Measurements from ENCODE around the gene MED12L. TPM values are rescaled to one million over a fixed set of nuclear protein-coding genes. Genes with fewer than 3 reads are reported as not detected.
A peak's percentile ranks its signal among the peaks of the same experiment; 100 is the strongest.

Gene MED12L
- total RNA-seq, 4 donors from 2014 or later = 0.09 to 3.3 (median 0.13) TPM; not detected in 1

DNA sequence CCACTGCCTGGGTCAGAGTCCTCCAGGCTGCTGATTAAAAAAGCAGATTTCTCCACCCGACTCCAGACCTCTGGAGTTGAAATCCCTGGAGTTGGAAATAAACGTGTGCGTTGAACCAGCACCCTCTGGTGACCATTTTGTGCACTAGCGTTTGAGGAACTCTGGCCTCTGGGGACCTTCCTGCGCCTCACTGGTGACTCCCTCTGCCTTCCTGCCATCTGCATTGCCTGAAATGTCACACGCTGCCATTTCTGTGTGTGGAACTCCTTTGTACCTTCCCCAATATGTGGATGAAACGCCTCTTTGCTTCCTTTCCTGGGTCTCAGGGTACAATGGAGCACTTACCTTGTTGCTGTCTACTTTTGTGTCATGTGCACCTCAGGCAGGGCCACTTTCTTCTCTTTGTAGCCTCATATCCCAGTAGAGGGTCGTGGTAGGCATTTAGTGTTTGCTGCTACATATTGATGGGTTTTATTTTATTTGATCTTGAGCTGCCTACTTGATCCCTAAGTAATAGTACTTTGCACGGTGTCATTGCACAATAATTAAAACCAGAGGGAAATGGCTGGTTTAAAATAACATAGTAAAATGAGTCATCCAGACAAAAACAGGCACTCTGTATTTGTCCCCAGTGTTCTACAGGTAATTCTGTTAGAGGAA is 60.7 kb downstream of the MED12L start:
- no peaks in the 10 kb centered on the region for H3K36me3 ChIP-seq
- no peaks in the 10 kb centered on the region for H3K27me3 ChIP-seq
- DNase-seq = peak; percentile 47 to 85 (median 59)
- no peak for TF ChIP-seq POLR2A (IDR thresholded peaks at IDR 0.05)
- TF ChIP-seq, protein P1, sequence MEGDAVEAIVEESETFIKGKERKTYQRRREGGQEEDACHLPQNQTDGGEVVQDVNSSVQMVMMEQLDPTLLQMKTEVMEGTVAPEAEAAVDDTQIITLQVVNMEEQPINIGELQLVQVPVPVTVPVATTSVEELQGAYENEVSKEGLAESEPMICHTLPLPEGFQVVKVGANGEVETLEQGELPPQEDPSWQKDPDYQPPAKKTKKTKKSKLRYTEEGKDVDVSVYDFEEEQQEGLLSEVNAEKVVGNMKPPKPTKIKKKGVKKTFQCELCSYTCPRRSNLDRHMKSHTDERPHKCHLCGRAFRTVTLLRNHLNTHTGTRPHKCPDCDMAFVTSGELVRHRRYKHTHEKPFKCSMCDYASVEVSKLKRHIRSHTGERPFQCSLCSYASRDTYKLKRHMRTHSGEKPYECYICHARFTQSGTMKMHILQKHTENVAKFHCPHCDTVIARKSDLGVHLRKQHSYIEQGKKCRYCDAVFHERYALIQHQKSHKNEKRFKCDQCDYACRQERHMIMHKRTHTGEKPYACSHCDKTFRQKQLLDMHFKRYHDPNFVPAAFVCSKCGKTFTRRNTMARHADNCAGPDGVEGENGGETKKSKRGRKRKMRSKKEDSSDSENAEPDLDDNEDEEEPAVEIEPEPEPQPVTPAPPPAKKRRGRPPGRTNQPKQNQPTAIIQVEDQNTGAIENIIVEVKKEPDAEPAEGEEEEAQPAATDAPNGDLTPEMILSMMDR (IDR thresholded peaks at IDR 0.05) = peak in 5 of 6 experiments; percentile 70 to 83 (median 78)
- no peak overlapping the region for H3K4me3 ChIP-seq
- peaks cover 0 to 7% (median 5%) of the 10 kb centered on the region in 4 donors for H3K4me1 ChIP-seq
- H3K9me3 ChIP-seq = no peaks in the 10 kb centered on the region
- H3K27ac ChIP-seq = no peak overlapping the region

- Histone ChIP-seq H3K4me1 (peaks cover 0 to 7% (median 5%) of the 10 kb centered on the region in 4 donors), H3K4me3 (no peak overlapping the region), H3K9me3 (no peaks in the 10 kb centered on the region), H3K36me3 (no peaks in the 10 kb centered on the region), H3K27me3 (no peaks in the 10 kb centered on the region), H3K27ac (no peak overlapping the region)
- no peak for DNase-seq
- no peak for TF ChIP-seq POLR2A (IDR thresholded peaks at IDR 0.05)
- TF ChIP-seq, protein P1 (IDR thresholded peaks at IDR 0.05) = no peak
These were observed 61.2 kb downstream of the MED12L start for GRCh38 chr3:151146731-151147091.

DNA sequence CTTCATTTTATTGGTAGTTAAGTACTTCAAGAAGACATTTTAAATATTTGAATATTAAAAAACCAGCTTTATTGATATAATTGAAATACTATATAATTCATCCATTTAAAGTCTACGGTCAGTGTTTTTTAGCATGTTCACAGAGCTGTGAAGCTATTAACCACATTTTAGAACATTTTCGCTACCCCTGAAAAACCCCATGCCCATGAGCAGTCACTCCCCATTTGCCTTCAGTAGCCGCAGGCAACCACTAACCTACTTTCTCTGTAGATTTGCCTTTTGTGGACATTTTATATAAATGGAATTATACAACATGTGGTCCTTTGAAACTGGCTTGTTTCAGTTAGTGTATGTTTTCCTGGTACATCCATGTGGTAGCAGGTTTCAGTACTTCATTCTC is 61.8 kb downstream of the MED12L start:
- Histone ChIP-seq H3K4me3 (no peak overlapping the region), H3K27ac (no peak overlapping the region), H3K4me1 (peaks cover 0 to 7% (median 5%) of the 10 kb centered on the region in 4 donors), H3K27me3 (no peaks in the 10 kb centered on the region), H3K36me3 (no peaks in the 10 kb centered on the region), H3K9me3 (no peaks in the 10 kb centered on the region)
- TF ChIP-seq, protein P1 (IDR thresholded peaks at IDR 0.05) = no peak
- TF ChIP-seq POLR2A (IDR thresholded peaks at IDR 0.05) = no peak
- DNase-seq = no peak

DNA sequence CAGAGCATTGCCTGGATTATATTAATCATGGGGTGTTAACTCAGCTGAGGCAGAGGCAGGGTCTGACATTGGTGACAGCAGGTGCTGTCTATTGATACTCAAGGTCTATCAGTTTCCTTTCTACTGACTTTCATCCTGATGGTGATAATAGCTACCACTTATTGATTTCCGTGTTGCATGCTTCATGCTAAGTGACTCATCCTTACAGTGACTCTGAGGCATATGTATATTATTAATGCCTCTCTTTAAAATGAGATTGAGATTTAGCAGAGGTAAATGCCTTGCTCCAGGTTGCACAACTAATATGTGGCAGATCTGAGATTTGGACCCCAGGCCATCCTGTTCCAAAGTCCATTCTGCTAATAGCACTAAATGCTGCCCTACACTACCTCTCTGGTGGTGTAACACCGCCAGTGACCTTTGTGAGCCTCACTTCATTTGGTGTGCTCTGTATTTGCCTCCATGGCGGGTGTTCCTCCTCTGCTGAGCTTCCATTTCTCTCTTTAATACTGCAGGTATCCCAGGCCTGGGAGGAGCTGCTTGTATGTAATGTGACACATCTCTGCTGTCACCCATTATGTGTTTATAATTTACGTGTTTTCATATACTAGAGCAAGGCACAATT is 67.1 kb downstream of the MED12L start:
- no peak for TF ChIP-seq POLR2A (IDR thresholded peaks at IDR 0.05)
- TF ChIP-seq, protein P1 (IDR thresholded peaks at IDR 0.05) = no peak
- Histone ChIP-seq H3K27ac (no peak overlapping the region), H3K4me3 (no peak overlapping the region)

DNA sequence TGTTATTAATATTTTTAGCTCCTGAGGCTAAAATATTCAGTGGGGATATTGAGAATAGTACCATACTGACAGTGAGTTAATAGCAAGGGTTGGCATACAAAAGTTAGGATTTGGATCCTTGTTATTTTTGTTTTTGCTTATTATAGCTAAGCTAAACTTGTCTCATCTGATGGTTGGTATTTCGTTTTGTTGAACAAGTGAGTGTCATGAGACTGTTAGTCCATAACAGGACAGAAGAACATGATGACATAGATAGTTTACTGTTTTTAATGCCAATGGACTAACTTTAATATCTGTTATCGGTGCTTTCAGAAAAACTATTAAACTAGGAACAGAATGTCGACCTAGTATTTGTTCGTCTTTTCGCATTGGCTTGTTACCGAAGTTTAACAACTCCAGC is 69.1 kb downstream of the MED12L start:
- Histone ChIP-seq H3K27me3 (no peaks in the 10 kb centered on the region), H3K9me3 (no peaks in the 10 kb centered on the region), H3K27ac (no peak overlapping the region), H3K36me3 (no peaks in the 10 kb centered on the region), H3K4me3 (no peak overlapping the region), H3K4me1 (no peaks in the 10 kb centered on the region)
- no peak for TF ChIP-seq POLR2A (IDR thresholded peaks at IDR 0.05)
- TF ChIP-seq, protein P1 (IDR thresholded peaks at IDR 0.05) = no peak
- no peak for DNase-seq

More for the DNA sequence above, 67.1 kb downstream of the MED12L start:
- H3K36me3 ChIP-seq = no peaks in the 10 kb centered on the region
- no peaks in the 10 kb centered on the region for H3K27me3 ChIP-seq
- H3K4me1 ChIP-seq = no peaks in the 10 kb centered on the region
- no peaks in the 10 kb centered on the region for H3K9me3 ChIP-seq
- DNase-seq = no peak

All from Peyer's patch (tissue), 4 donors.